ENCODE measurements around the gene SLC6A1.

SLC6A1 gene

GRCh38 chr3:11034309-11034985 lies 41.9 kb downstream of the SLC6A1 start:
- no peaks in the 10 kb centered on the region for H3K4me1 ChIP-seq (ENCODE audit: control insufficient read depth in 2 of 2, insufficient read depth in 2 of 2, low read length in 2 of 2)
- peaks cover 0 to 3% of the 10 kb centered on the region in 2 donors for H3K27me3 ChIP-seq (ENCODE audit: control insufficient read depth in 2 of 2, insufficient read depth in 2 of 2, low read length in 2 of 2)
- H3K9me3 ChIP-seq (ENCODE audit: control insufficient read depth in 2 of 2, low read length in 2 of 2): no peaks in the 10 kb centered on the region
- H3K36me3 ChIP-seq (ENCODE audit: control insufficient read depth in 2 of 2, insufficient read depth in 2 of 2, low read length in 2 of 2): no peaks in the 10 kb centered on the region
- H3K4me3 ChIP-seq (ENCODE audit: low read length in 2 of 2): no peak overlapping the region
- no peak overlapping the region for H3K27ac ChIP-seq (ENCODE audit: low read depth in 2 of 2, low read length in 2 of 2)
- no peak overlapping the region for H3K9ac ChIP-seq (ENCODE audit: low read depth in 1 of 2, low read length in 2 of 2)

- peaks cover 0 to 6% of the 10 kb centered on the region in 2 donors for H3K27me3 ChIP-seq (ENCODE audit: control insufficient read depth in 2 of 2, insufficient read depth in 2 of 2, low read length in 2 of 2)
- H3K9ac ChIP-seq (ENCODE audit: low read depth in 1 of 2, low read length in 2 of 2): no peak overlapping the region
Measured at GRCh38 chr3:11035757-11036505, 43.4 kb downstream of the SLC6A1 start.

GRCh38 chr3:11037241-11037873 lies 44.8 kb downstream of the SLC6A1 start:
- Histone ChIP-seq H3K4me1 (ENCODE audit: control insufficient read depth in 2 of 2, insufficient read depth in 2 of 2, low read length in 2 of 2) (no peaks in the 10 kb centered on the region), H3K9ac (ENCODE audit: low read depth in 1 of 2, low read length in 2 of 2) (no peak overlapping the region), H3K9me3 (ENCODE audit: control insufficient read depth in 2 of 2, low read length in 2 of 2) (no peaks in the 10 kb centered on the region), H3K27ac (ENCODE audit: low read depth in 2 of 2, low read length in 2 of 2) (no peak overlapping the region), H3K36me3 (ENCODE audit: control insufficient read depth in 2 of 2, insufficient read depth in 2 of 2, low read length in 2 of 2) (no peaks in the 10 kb centered on the region), H3K4me3 (ENCODE audit: low read length in 2 of 2) (no peak overlapping the region), H3K27me3 (ENCODE audit: control insufficient read depth in 2 of 2, insufficient read depth in 2 of 2, low read length in 2 of 2) (peaks cover 0 to 6% of the 10 kb centered on the region in 2 donors)

More at GRCh38 chr3:11035757-11036505, 43.4 kb downstream of the SLC6A1 start:
- Histone ChIP-seq H3K27ac (ENCODE audit: low read depth in 2 of 2, low read length in 2 of 2) (no peak overlapping the region), H3K9me3 (ENCODE audit: control insufficient read depth in 2 of 2, low read length in 2 of 2) (no peaks in the 10 kb centered on the region), H3K36me3 (ENCODE audit: control insufficient read depth in 2 of 2, insufficient read depth in 2 of 2, low read length in 2 of 2) (no peaks in the 10 kb centered on the region), H3K4me1 (ENCODE audit: control insufficient read depth in 2 of 2, insufficient read depth in 2 of 2, low read length in 2 of 2) (no peaks in the 10 kb centered on the region), H3K4me3 (ENCODE audit: low read length in 2 of 2) (no peak overlapping the region)

- Histone ChIP-seq H3K9ac (ENCODE audit: low read depth in 1 of 2, low read length in 2 of 2) (no peak overlapping the region), H3K27ac (ENCODE audit: low read depth in 2 of 2, low read length in 2 of 2) (no peak overlapping the region), H3K4me3 (ENCODE audit: low read length in 2 of 2) (no peak overlapping the region)
Measured at GRCh38 chr3:11037976-11038375, 45.4 kb downstream of the SLC6A1 start.

GRCh38 chr3:11045536-11045935 lies 53.0 kb downstream of the SLC6A1 start:
- H3K4me1 ChIP-seq (ENCODE audit: control insufficient read depth in 2 of 2, insufficient read depth in 2 of 2, low read length in 2 of 2): no peaks in the 10 kb centered on the region
- no peak overlapping the region for H3K27ac ChIP-seq (ENCODE audit: low read depth in 2 of 2, low read length in 2 of 2)
- no peaks in the 10 kb centered on the region for H3K36me3 ChIP-seq (ENCODE audit: control insufficient read depth in 2 of 2, insufficient read depth in 2 of 2, low read length in 2 of 2)
- H3K27me3 ChIP-seq (ENCODE audit: control insufficient read depth in 2 of 2, insufficient read depth in 2 of 2, low read length in 2 of 2): peaks cover 0 to 2% of the 10 kb centered on the region in 2 donors
- H3K9ac ChIP-seq (ENCODE audit: low read depth in 1 of 2, low read length in 2 of 2): no peak overlapping the region
- no peak overlapping the region for H3K4me3 ChIP-seq (ENCODE audit: low read length in 2 of 2)
- H3K9me3 ChIP-seq (ENCODE audit: control insufficient read depth in 2 of 2, low read length in 2 of 2): no peaks in the 10 kb centered on the region

More at GRCh38 chr3:11037976-11038375, 45.4 kb downstream of the SLC6A1 start:
- Histone ChIP-seq H3K4me1 (ENCODE audit: control insufficient read depth in 2 of 2, insufficient read depth in 2 of 2, low read length in 2 of 2) (no peaks in the 10 kb centered on the region), H3K9me3 (ENCODE audit: control insufficient read depth in 2 of 2, low read length in 2 of 2) (no peaks in the 10 kb centered on the region), H3K36me3 (ENCODE audit: control insufficient read depth in 2 of 2, insufficient read depth in 2 of 2, low read length in 2 of 2) (no peaks in the 10 kb centered on the region), H3K27me3 (ENCODE audit: control insufficient read depth in 2 of 2, insufficient read depth in 2 of 2, low read length in 2 of 2) (peaks cover 0 to 6% of the 10 kb centered on the region in 2 donors)

GRCh38 chr3:11047500-11047899 lies 55.0 kb downstream of the SLC6A1 start:
- no peaks in the 10 kb centered on the region for H3K9me3 ChIP-seq (ENCODE audit: control insufficient read depth in 2 of 2, low read length in 2 of 2)
- no peak overlapping the region for H3K9ac ChIP-seq (ENCODE audit: low read depth in 1 of 2, low read length in 2 of 2)
- peaks cover 0 to 8% of the 10 kb centered on the region in 2 donors for H3K27me3 ChIP-seq (ENCODE audit: control insufficient read depth in 2 of 2, insufficient read depth in 2 of 2, low read length in 2 of 2)
- no peaks in the 10 kb centered on the region for H3K36me3 ChIP-seq (ENCODE audit: control insufficient read depth in 2 of 2, insufficient read depth in 2 of 2, low read length in 2 of 2)
- H3K27ac ChIP-seq (ENCODE audit: low read depth in 2 of 2, low read length in 2 of 2): no peak overlapping the region
- no peak overlapping the region for H3K4me3 ChIP-seq (ENCODE audit: low read length in 2 of 2)
- H3K4me1 ChIP-seq (ENCODE audit: control insufficient read depth in 2 of 2, insufficient read depth in 2 of 2, low read length in 2 of 2): no peaks in the 10 kb centered on the region

- peaks cover 2 to 8% of the 10 kb centered on the region in 2 donors for H3K27me3 ChIP-seq (ENCODE audit: control insufficient read depth in 2 of 2, insufficient read depth in 2 of 2, low read length in 2 of 2)
- H3K27ac ChIP-seq (ENCODE audit: low read depth in 2 of 2, low read length in 2 of 2): no peak overlapping the region
- H3K4me1 ChIP-seq (ENCODE audit: control insufficient read depth in 2 of 2, insufficient read depth in 2 of 2, low read length in 2 of 2): no peaks in the 10 kb centered on the region
- no peaks in the 10 kb centered on the region for H3K36me3 ChIP-seq (ENCODE audit: control insufficient read depth in 2 of 2, insufficient read depth in 2 of 2, low read length in 2 of 2)
- no peaks in the 10 kb centered on the region for H3K9me3 ChIP-seq (ENCODE audit: control insufficient read depth in 2 of 2, low read length in 2 of 2)
- no peak overlapping the region for H3K9ac ChIP-seq (ENCODE audit: low read depth in 1 of 2, low read length in 2 of 2)
- no peak overlapping the region for H3K4me3 ChIP-seq (ENCODE audit: low read length in 2 of 2)
Measured at GRCh38 chr3:11050666-11051323, 58.2 kb downstream of the SLC6A1 start.

- Histone ChIP-seq H3K9me3 (ENCODE audit: control insufficient read depth in 2 of 2, low read length in 2 of 2) (no peaks in the 10 kb centered on the region), H3K4me1 (ENCODE audit: control insufficient read depth in 2 of 2, insufficient read depth in 2 of 2, low read length in 2 of 2) (no peaks in the 10 kb centered on the region), H3K27ac (ENCODE audit: low read depth in 2 of 2, low read length in 2 of 2) (no peak overlapping the region), H3K36me3 (ENCODE audit: control insufficient read depth in 2 of 2, insufficient read depth in 2 of 2, low read length in 2 of 2) (no peaks in the 10 kb centered on the region), H3K9ac (ENCODE audit: low read depth in 1 of 2, low read length in 2 of 2) (no peak overlapping the region), H3K27me3 (ENCODE audit: control insufficient read depth in 2 of 2, insufficient read depth in 2 of 2, low read length in 2 of 2) (peaks cover 2 to 12% of the 10 kb centered on the region in 2 donors), H3K4me3 (ENCODE audit: low read length in 2 of 2) (no peak overlapping the region)
Measured at GRCh38 chr3:11053926-11054503, 61.5 kb downstream of the SLC6A1 start.

GRCh38 chr3:11054739-11055438 lies 62.3 kb downstream of the SLC6A1 start:
- H3K4me3 ChIP-seq (ENCODE audit: low read length in 2 of 2): no peak overlapping the region
- peaks cover 2 to 18% of the 10 kb centered on the region in 2 donors for H3K27me3 ChIP-seq (ENCODE audit: control insufficient read depth in 2 of 2, insufficient read depth in 2 of 2, low read length in 2 of 2)
- no peak overlapping the region for H3K27ac ChIP-seq (ENCODE audit: low read depth in 2 of 2, low read length in 2 of 2)
- H3K4me1 ChIP-seq (ENCODE audit: control insufficient read depth in 2 of 2, insufficient read depth in 2 of 2, low read length in 2 of 2): no peaks in the 10 kb centered on the region
- H3K9ac ChIP-seq (ENCODE audit: low read depth in 1 of 2, low read length in 2 of 2): no peak overlapping the region
- H3K36me3 ChIP-seq (ENCODE audit: control insufficient read depth in 2 of 2, insufficient read depth in 2 of 2, low read length in 2 of 2): no peaks in the 10 kb centered on the region
- H3K9me3 ChIP-seq (ENCODE audit: control insufficient read depth in 2 of 2, low read length in 2 of 2): no peaks in the 10 kb centered on the region
